Measurements from ENCODE around the gene RAB3B.

RAB3B gene

GRCh38 chr1:51986718-51987117 is 3.8 kb downstream of the RAB3B start:
- no peak for TF ChIP-seq CREB1 (IDR thresholded peaks at IDR 0.05; ENCODE audit: low read depth)
- TF ChIP-seq FOXM1 (IDR thresholded peaks at IDR 0.05; ENCODE audit: borderline replicate concordance, low read depth), result no peak
- TF ChIP-seq REST (IDR thresholded peaks at IDR 0.05; ENCODE audit: low read depth), result no peak
- no peak for TF ChIP-seq NFIC (IDR thresholded peaks at IDR 0.05)
- TF ChIP-seq CEBPB (IDR thresholded peaks at IDR 0.05), result no peak
- no peak for TF ChIP-seq EP300 (IDR thresholded peaks at IDR 0.05; ENCODE audit: borderline replicate concordance)
- TF ChIP-seq TAF1 (IDR thresholded peaks at IDR 0.05; ENCODE audit: low read depth), result no peak
- no peak for TF ChIP-seq MAX (IDR thresholded peaks at IDR 0.05)
- TF ChIP-seq RAD21 (IDR thresholded peaks at IDR 0.05; ENCODE audit: low read depth), result no peak
- no peak for TF ChIP-seq EGR1 (IDR thresholded peaks at IDR 0.05)
- no peak for TF ChIP-seq TCF12 (IDR thresholded peaks at IDR 0.05; ENCODE audit: low read depth)
- TF ChIP-seq USF1 (IDR thresholded peaks at IDR 0.05), result no peak
- no peak for TF ChIP-seq ZBTB7A (IDR thresholded peaks at IDR 0.05; ENCODE audit: low read depth)
- TF ChIP-seq TEAD4 (IDR thresholded peaks at IDR 0.05), result no peak
- TF ChIP-seq YY1 (IDR thresholded peaks at IDR 0.05; ENCODE audit: low read depth), result no peak

- TF ChIP-seq RAD21 (IDR thresholded peaks at IDR 0.05; ENCODE audit: low read depth) (no peak), FOXM1 (IDR thresholded peaks at IDR 0.05; ENCODE audit: borderline replicate concordance, low read depth) (no peak), ZBTB7A (IDR thresholded peaks at IDR 0.05; ENCODE audit: low read depth) (no peak), CEBPB (IDR thresholded peaks at IDR 0.05) (no peak), CREB1 (IDR thresholded peaks at IDR 0.05; ENCODE audit: low read depth) (no peak), EGR1 (IDR thresholded peaks at IDR 0.05) (no peak), TAF1 (IDR thresholded peaks at IDR 0.05; ENCODE audit: low read depth) (no peak), TCF12 (IDR thresholded peaks at IDR 0.05; ENCODE audit: low read depth) (no peak), YY1 (IDR thresholded peaks at IDR 0.05; ENCODE audit: low read depth) (no peak), MAX (IDR thresholded peaks at IDR 0.05) (no peak), TEAD4 (IDR thresholded peaks at IDR 0.05) (no peak), EP300 (IDR thresholded peaks at IDR 0.05; ENCODE audit: borderline replicate concordance) (no peak), NFIC (IDR thresholded peaks at IDR 0.05) (no peak), USF1 (IDR thresholded peaks at IDR 0.05) (no peak)
Observed at GRCh38 chr1:51982161-51982560, 8.3 kb downstream of the RAB3B start.

GRCh38 chr1:51981555-51981954 is 8.9 kb downstream of the RAB3B start:
- TF ChIP-seq NFIC (IDR thresholded peaks at IDR 0.05) (no peak), CREB1 (IDR thresholded peaks at IDR 0.05; ENCODE audit: low read depth) (no peak), YY1 (IDR thresholded peaks at IDR 0.05; ENCODE audit: low read depth) (no peak), CEBPB (IDR thresholded peaks at IDR 0.05) (no peak), REST (IDR thresholded peaks at IDR 0.05; ENCODE audit: low read depth) (no peak), FOXM1 (IDR thresholded peaks at IDR 0.05; ENCODE audit: borderline replicate concordance, low read depth) (no peak), TEAD4 (IDR thresholded peaks at IDR 0.05) (no peak), TCF12 (IDR thresholded peaks at IDR 0.05; ENCODE audit: low read depth) (no peak), USF1 (IDR thresholded peaks at IDR 0.05) (no peak), RAD21 (IDR thresholded peaks at IDR 0.05; ENCODE audit: low read depth) (no peak), EGR1 (IDR thresholded peaks at IDR 0.05) (no peak), ZBTB7A (IDR thresholded peaks at IDR 0.05; ENCODE audit: low read depth) (no peak), EP300 (IDR thresholded peaks at IDR 0.05; ENCODE audit: borderline replicate concordance) (no peak), TAF1 (IDR thresholded peaks at IDR 0.05; ENCODE audit: low read depth) (no peak), MAX (IDR thresholded peaks at IDR 0.05) (no peak)

GRCh38 chr1:51978099-51978498 is 12.4 kb downstream of the RAB3B start:
- TF ChIP-seq CEBPB (IDR thresholded peaks at IDR 0.05), result no peak
- TF ChIP-seq MAX (IDR thresholded peaks at IDR 0.05), result no peak
- TF ChIP-seq YY1 (IDR thresholded peaks at IDR 0.05; ENCODE audit: low read depth), result no peak
- TF ChIP-seq NFIC (IDR thresholded peaks at IDR 0.05), result no peak
- no peak for TF ChIP-seq REST (IDR thresholded peaks at IDR 0.05; ENCODE audit: low read depth)
- no peak for TF ChIP-seq ZBTB7A (IDR thresholded peaks at IDR 0.05; ENCODE audit: low read depth)
- TF ChIP-seq TEAD4 (IDR thresholded peaks at IDR 0.05), result no peak
- no peak for TF ChIP-seq EGR1 (IDR thresholded peaks at IDR 0.05)
- TF ChIP-seq RAD21 (IDR thresholded peaks at IDR 0.05; ENCODE audit: low read depth), result no peak
- no peak for TF ChIP-seq FOXM1 (IDR thresholded peaks at IDR 0.05; ENCODE audit: borderline replicate concordance, low read depth)
- no peak for TF ChIP-seq EP300 (IDR thresholded peaks at IDR 0.05; ENCODE audit: borderline replicate concordance)
- no peak for TF ChIP-seq USF1 (IDR thresholded peaks at IDR 0.05)
- no peak for TF ChIP-seq TCF12 (IDR thresholded peaks at IDR 0.05; ENCODE audit: low read depth)
- TF ChIP-seq CREB1 (IDR thresholded peaks at IDR 0.05; ENCODE audit: low read depth), result no peak
- no peak for TF ChIP-seq TAF1 (IDR thresholded peaks at IDR 0.05; ENCODE audit: low read depth)

Measured in Ishikawa (cell line).